Osteoblast (primary cell): Measurements from ENCODE around the gene SPRING1. TPM values are rescaled to one million over a fixed set of nuclear protein-coding genes. Genes with fewer than 3 reads are reported as not detected.

Experiments used
- DNase-seq: peaks from one replicate; pipeline ENCODE4 v3.0.0; 2011; ENCODE audit warnings: low spot score, mixed read lengths; ENCODE audit not compliant: insufficient read length; ENCODE audit errors: missing footprints
- H2AFZ ChIP-seq: 2 replicates; pipeline ENCODE4 v1.6.0; 2011; ENCODE audit warnings: mild to moderate bottlenecking, low read length
- H3K27ac ChIP-seq: 2 replicates; pipeline ENCODE4 v1.5.1; 2011; ENCODE audit warnings: mild to moderate bottlenecking, low read depth, low read length, moderate library complexity
- H3K27me3 ChIP-seq: 2 replicates; pipeline ENCODE4 v1.6.0; 2012; ENCODE audit warnings: mild to moderate bottlenecking, control low read depth, inconsistent platforms, low read length, moderate library complexity; ENCODE audit not compliant: insufficient read depth
- H3K36me3 ChIP-seq: 2 replicates; pipeline ENCODE4 v1.5.1; 2011; ENCODE audit warnings: mild to moderate bottlenecking, low read length, control low read depth, moderate library complexity; ENCODE audit not compliant: insufficient read depth
- H3K4me1 ChIP-seq: 2 replicates; pipeline ENCODE4 v1.5.1; 2011; ENCODE audit warnings: mild to moderate bottlenecking, low read length, control low read depth, moderate library complexity; ENCODE audit not compliant: insufficient read depth
- H3K4me2 ChIP-seq: 2 replicates; pipeline ENCODE4 v1.6.0; 2011; ENCODE audit warnings: mild to moderate bottlenecking, low read length; ENCODE audit not compliant: insufficient read depth
- H3K4me3 ChIP-seq: fragments of 200-600 bp; sonication (generic); 3 replicates; pipeline ENCODE4 v1.5.1; 2012; ENCODE audit warnings: mild to moderate bottlenecking, low read length, inconsistent platforms; ENCODE audit not compliant: insufficient read depth
- H3K79me2 ChIP-seq: 2 replicates; pipeline ENCODE4 v1.6.0; 2012; ENCODE audit warnings: mild to moderate bottlenecking, low read length, control low read depth, inconsistent platforms; ENCODE audit not compliant: insufficient read depth
- H3K9me3 ChIP-seq: 2 replicates; pipeline ENCODE4 v1.5.1; 2011; ENCODE audit warnings: low read depth, low read length, control low read depth
- H4K20me1 ChIP-seq: 2 replicates; pipeline ENCODE4 v1.6.0; 2012; ENCODE audit warnings: mild to moderate bottlenecking, low read length, control low read depth; ENCODE audit not compliant: insufficient read depth
- CTCF ChIP-seq: IDR thresholded peaks from 2 replicates; pipeline ENCODE4 v1.5.1; 2011; ENCODE audit warnings: mild to moderate bottlenecking, low read depth, low read length, moderate library complexity; ENCODE audit errors: extremely low read depth
- total RNA-seq: library from RNA; depleted of rRNA; stranded (reverse); fragments of >200 nt; gene quantifications from 2 replicates; pipeline ENCODE4 v1.2.3, GENCODE V29; 2012

The SPRING1 gene
- total RNA-seq, 1 donor: 29.0 TPM

DNA sequence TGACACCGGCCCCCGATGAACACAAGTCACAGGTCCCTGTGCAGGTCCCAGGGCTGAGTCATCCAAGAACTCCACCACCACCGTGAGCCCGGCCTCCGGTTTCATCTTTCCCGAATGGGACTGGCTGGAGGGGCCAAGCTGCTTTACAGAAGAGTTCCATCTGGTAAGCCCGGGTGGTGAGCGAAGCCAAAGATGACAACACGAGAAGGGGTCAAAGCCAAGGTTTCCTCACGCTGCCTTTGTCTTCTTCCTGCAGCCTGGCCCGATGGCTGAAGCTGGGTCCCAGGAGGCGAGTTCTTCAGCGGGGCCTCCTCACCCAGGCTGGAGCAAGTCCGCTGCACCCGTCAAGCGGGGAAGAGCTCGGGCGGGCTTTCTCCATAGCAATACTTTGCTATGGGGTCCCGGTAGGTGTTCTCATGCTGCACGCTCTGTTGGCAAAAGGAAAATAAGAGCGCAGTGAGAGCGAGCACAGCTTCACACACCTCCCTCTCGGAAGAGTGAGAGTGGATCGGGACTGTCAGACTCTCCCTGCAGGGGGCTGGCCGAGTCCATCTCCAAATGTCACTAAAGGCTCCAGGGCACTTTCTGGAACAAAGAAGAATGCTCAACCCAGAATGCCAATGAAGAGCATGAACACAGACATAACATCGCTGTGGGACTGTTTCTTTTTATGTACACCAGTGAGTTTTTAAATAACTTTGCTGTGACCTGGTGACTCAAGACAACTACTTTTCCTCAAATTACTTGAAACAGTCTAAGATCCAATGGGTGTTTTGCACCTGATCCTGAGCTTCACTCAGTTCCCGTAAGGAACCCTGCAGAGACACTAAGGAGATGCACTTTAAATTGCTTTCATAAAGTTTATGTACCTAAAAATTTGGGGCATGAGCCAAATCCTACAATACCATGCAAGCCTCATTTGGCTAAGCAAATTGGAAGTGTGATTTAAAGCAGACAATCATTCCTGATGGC, 20.1 kb downstream of the SPRING1 start:
- no peak overlapping the region for H2AFZ ChIP-seq
- H3K9me3 ChIP-seq: no peaks in the 10 kb centered on the region
- H4K20me1 ChIP-seq: peaks cover 5% of the 10 kb centered on the region
- peaks cover 31% of the 10 kb centered on the region for H3K79me2 ChIP-seq
- no peak overlapping the region for H3K4me2 ChIP-seq
- no peak for DNase-seq
- H3K36me3 ChIP-seq: peaks cover 19% of the 10 kb centered on the region
- H3K27me3 ChIP-seq: no peaks in the 10 kb centered on the region
- peaks cover 23% of the 10 kb centered on the region for H3K4me1 ChIP-seq
- no peak for TF ChIP-seq CTCF
- H3K27ac ChIP-seq: no peak overlapping the region
- H3K4me3 ChIP-seq: no peak overlapping the region

- no peak for TF ChIP-seq CTCF
- no peak overlapping the region for H3K4me3 ChIP-seq
- peaks cover 11% of the 10 kb centered on the region for H3K79me2 ChIP-seq
- no peaks in the 10 kb centered on the region for H3K9me3 ChIP-seq
- H3K36me3 ChIP-seq: peaks cover 19% of the 10 kb centered on the region
- H3K27me3 ChIP-seq: peaks cover 18% of the 10 kb centered on the region
- no peak overlapping the region for H3K27ac ChIP-seq
- H3K4me2 ChIP-seq: no peak overlapping the region
- H3K4me1 ChIP-seq: peaks cover 26% of the 10 kb centered on the region
- no peak for DNase-seq
- H2AFZ ChIP-seq: no peak overlapping the region
- peaks cover 5% of the 10 kb centered on the region for H4K20me1 ChIP-seq
Measured at GRCh38 chr12:116714175-116714574, 23.7 kb downstream of the SPRING1 start.

DNA sequence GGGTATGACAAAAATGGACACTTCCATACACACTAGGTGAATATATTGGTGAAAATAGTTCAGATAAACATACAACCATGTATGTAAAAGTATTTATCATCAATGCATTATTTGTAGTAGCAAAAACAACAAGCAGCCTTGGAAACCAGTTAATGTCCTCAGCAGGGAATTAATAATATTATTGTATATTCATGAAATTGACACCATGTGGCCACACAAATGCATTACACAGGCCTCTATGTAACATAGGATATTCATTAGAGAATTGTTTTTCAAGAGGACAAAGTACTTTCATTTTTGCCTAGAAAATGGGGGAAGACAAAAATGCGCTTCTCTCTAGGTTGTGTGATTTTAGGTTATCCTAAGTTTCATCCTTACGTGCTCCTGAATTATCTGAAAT, 24.3 kb downstream of the SPRING1 start:
- Histone ChIP-seq H2AFZ (no peak overlapping the region), H3K27me3 (peaks cover 24% of the 10 kb centered on the region), H4K20me1 (peaks cover 5% of the 10 kb centered on the region), H3K4me1 (peaks cover 28% of the 10 kb centered on the region), H3K36me3 (peaks cover 19% of the 10 kb centered on the region), H3K9me3 (no peaks in the 10 kb centered on the region), H3K4me3 (no peak overlapping the region), H3K4me2 (no peak overlapping the region), H3K27ac (no peak overlapping the region), H3K79me2 (peaks cover 11% of the 10 kb centered on the region)
- peak; percentile 22 for TF ChIP-seq CTCF
- DNase-seq: peak; percentile 51
